H9 (cell line): ENCODE measurements around the gene ADAMTS17. TPM values are rescaled to one million over a fixed set of nuclear protein-coding genes. Genes with fewer than 3 reads are reported as not detected.

ENCODE experiments used
- DNase-seq: peaks from one replicate; pipeline ENCODE4 v3.0.0-alpha.2; 2017
- H2AFZ ChIP-seq: one replicate; pipeline ENCODE4 v1.6.1; 2013; ENCODE audit warnings: mild to moderate bottlenecking, low read length, control low read depth, moderate library complexity
- H2AK5ac ChIP-seq: 2 replicates; pipeline ENCODE4 v1.6.1; 2013; ENCODE audit warnings: low read length, control low read depth, mixed read lengths; ENCODE audit not compliant: insufficient read length
- H2BK120ac ChIP-seq: one replicate; pipeline ENCODE4 v1.6.1; 2013; ENCODE audit warnings: low read depth, mild to moderate bottlenecking, low read length, control low read depth, inconsistent platforms; ENCODE audit not compliant: poor library complexity, severe bottlenecking
- H2BK12ac ChIP-seq: 2 replicates; pipeline ENCODE4 v1.6.1; 2013; ENCODE audit warnings: low read length, control low read depth, mixed read lengths, low read depth; ENCODE audit not compliant: insufficient read length
- H2BK15ac ChIP-seq: 2 replicates; pipeline ENCODE4 v1.6.1; 2013; ENCODE audit warnings: low read depth, low read length, control low read depth
- H2BK20ac ChIP-seq: one replicate; pipeline ENCODE4 v1.6.1; 2013; ENCODE audit warnings: low read depth, mild to moderate bottlenecking, low read length, control low read depth, inconsistent platforms; ENCODE audit not compliant: poor library complexity, severe bottlenecking
- H2BK5ac ChIP-seq: 2 replicates; pipeline ENCODE4 v1.6.1; 2013; ENCODE audit warnings: low read length, control low read depth, mixed read lengths; ENCODE audit not compliant: insufficient read length
- H3K14ac ChIP-seq: 2 replicates; pipeline ENCODE4 v1.6.1; 2013; ENCODE audit warnings: low read length, control low read depth; ENCODE audit not compliant: insufficient read depth
- H3K18ac ChIP-seq: 2 replicates; pipeline ENCODE4 v1.6.1; 2013; ENCODE audit warnings: low read depth, mild to moderate bottlenecking, mixed read lengths, low read length, control low read depth; ENCODE audit not compliant: insufficient read length
- H3K23ac ChIP-seq: 2 replicates; pipeline ENCODE4 v1.6.1; 2013; ENCODE audit warnings: low read length, control low read depth, mixed read lengths, low read depth; ENCODE audit not compliant: insufficient read length
- H3K23me2 ChIP-seq: 2 replicates; pipeline ENCODE4 v1.6.1; 2013; ENCODE audit warnings: low read depth, mild to moderate bottlenecking, mixed read lengths, low read length, control low read depth; ENCODE audit not compliant: insufficient read length, poor library complexity, severe bottlenecking
- H3K27ac ChIP-seq: 2 replicates; pipeline ENCODE4 v1.5.1; 2013; ENCODE audit warnings: low read length, control low read depth, mixed read lengths, low read depth; ENCODE audit not compliant: insufficient read length
- H3K27me3 ChIP-seq: 2 replicates; pipeline ENCODE4 v1.6.1; 2013; ENCODE audit warnings: low read length, control low read depth, inconsistent platforms; ENCODE audit not compliant: insufficient read depth
- H3K4ac ChIP-seq: 2 replicates; pipeline ENCODE4 v1.6.1; 2013; ENCODE audit warnings: low read depth, mild to moderate bottlenecking, control low read depth, inconsistent platforms, low read length, moderate library complexity
- H3K4me1 ChIP-seq: 2 replicates; pipeline ENCODE4 v1.6.1; 2013; ENCODE audit warnings: low read length, control low read depth, inconsistent platforms; ENCODE audit not compliant: insufficient read depth
- H3K4me2 ChIP-seq: 2 replicates; pipeline ENCODE4 v1.6.1; 2013; ENCODE audit warnings: low read length, control low read depth, mixed read lengths; ENCODE audit not compliant: insufficient read length, insufficient read depth
- H3K56ac ChIP-seq: 2 replicates; pipeline ENCODE4 v1.6.1; 2013; ENCODE audit warnings: low read depth, mild to moderate bottlenecking, mixed read lengths, low read length, control low read depth; ENCODE audit not compliant: insufficient read length
- H3K79me1 ChIP-seq: 2 replicates; pipeline ENCODE4 v1.6.1; 2013; ENCODE audit warnings: low read depth, mild to moderate bottlenecking, moderate library complexity, low read length, control low read depth, inconsistent platforms; ENCODE audit not compliant: insufficient read depth, poor library complexity, severe bottlenecking
- H3K79me2 ChIP-seq: 2 replicates; pipeline ENCODE4 v1.6.1; 2013; ENCODE audit warnings: low read length, control low read depth, inconsistent platforms; ENCODE audit not compliant: insufficient read depth
- H3K9ac ChIP-seq: 2 replicates; pipeline ENCODE4 v1.6.1; 2013; ENCODE audit warnings: low read length, control low read depth, mixed read lengths; ENCODE audit not compliant: insufficient read length; ENCODE audit errors: extremely low read depth
- H3K9me3 ChIP-seq: one replicate; pipeline ENCODE4 v1.6.1; 2013; ENCODE audit warnings: low read depth, low read length, inconsistent platforms; ENCODE audit not compliant: control insufficient read depth
- H3T11ph ChIP-seq: one replicate; pipeline ENCODE4 v1.6.1; 2013; ENCODE audit warnings: mild to moderate bottlenecking, low read length, control low read depth, inconsistent platforms
- H4K20me1 ChIP-seq: one replicate; pipeline ENCODE4 v1.6.1; 2013; ENCODE audit not compliant: control insufficient read depth, insufficient read length, insufficient read depth
- H4K5ac ChIP-seq: 2 replicates; pipeline ENCODE4 v1.6.1; 2013; ENCODE audit warnings: low read depth, mild to moderate bottlenecking, mixed read lengths, low read length, control low read depth; ENCODE audit not compliant: insufficient read length
- H4K8ac ChIP-seq: replicated peaks from 2 replicates; pipeline ENCODE4 v1.6.1; 2013; ENCODE audit warnings: low read length, control low read depth, mixed read lengths, low read depth; ENCODE audit not compliant: insufficient read length
- H4K91ac ChIP-seq: 2 replicates; pipeline ENCODE4 v1.6.1; 2013; ENCODE audit warnings: low read depth, mild to moderate bottlenecking, moderate library complexity, mixed read lengths, low read length, control low read depth; ENCODE audit not compliant: insufficient read length
- H3K27ac Mint-ChIP-seq, 3 experiments: 2 replicates in 2 of 3; 3 replicates in 1 of 3; pipeline ENCODE4 v1.8.0; 2020 to 2021; ENCODE audit warnings: mixed read lengths in 3 of 3, mild to moderate bottlenecking in 1 of 3, moderate library complexity in 1 of 3
- H3K27me3 Mint-ChIP-seq: 2 replicates; pipeline ENCODE4 v1.8.0; 2021; ENCODE audit warnings: low read depth, mild to moderate bottlenecking, moderate library complexity, mixed read lengths
- H3K36me3 Mint-ChIP-seq, 3 experiments: 2 replicates in 2 of 3; 3 replicates in 1 of 3; pipeline ENCODE4 v1.8.0; 2020 to 2021; ENCODE audit warnings: low read depth in 3 of 3, mixed read lengths in 3 of 3; ENCODE audit not compliant: insufficient read depth in 1 of 3
- H3K4me1 Mint-ChIP-seq, 2 experiments: 2 replicates each; pipeline ENCODE4 v1.8.0; 2020; ENCODE audit warnings: mixed read lengths in 2 of 2
- H3K4me3 Mint-ChIP-seq, 2 experiments: 2 replicates in 1 of 2; 3 replicates in 1 of 2; pipeline ENCODE4 v1.8.0; 2020 to 2021; ENCODE audit warnings: mild to moderate bottlenecking in 2 of 2, mixed read lengths in 2 of 2, moderate library complexity in 1 of 2
- H3K9me3 Mint-ChIP-seq, 2 experiments: 2 replicates in 1 of 2; 3 replicates in 1 of 2; pipeline ENCODE4 v1.8.0; 2020; ENCODE audit warnings: mild to moderate bottlenecking in 2 of 2, mixed read lengths in 2 of 2, moderate library complexity in 1 of 2
- CTCF ChIP-seq: fragments of 200-600 bp; sonication (generic); conservative IDR thresholded peaks from 3 replicates; pipeline ENCODE4 v1.8.0; 2021; ENCODE audit warnings: antibody characterized with exemption, mild to moderate bottlenecking
- WGBS: extraction: QIAGEN DNeasy Blood & Tissue Kit; methylation state at CpG from one replicate; pipeline ENCODE4 v1.1.7; 2013; ENCODE audit warnings: missing lambda C conversion rate, low lambda C conversion rate, mixed read lengths; ENCODE audit not compliant: insufficient read length; ENCODE audit errors: extremely low coverage; 5-methylcytosine and 5-hydroxymethylcytosine counted together
- total RNA-seq: library from RNA; stranded (reverse); gene quantifications from 2 replicates; pipeline ENCODE4 v1.2.1, GENCODE V29; 2021

ADAMTS17 gene
- total RNA-seq, 1 experiment from 2014 or later: 2.9 TPM

- Histone ChIP-seq H3K9me3 (no peaks in the 10 kb centered on the region), H4K20me1 (no peaks in the 10 kb centered on the region), H4K8ac (no peak overlapping the region), H4K5ac (no peak overlapping the region), H3T11ph (no peak overlapping the region), H4K91ac (no peak overlapping the region), H2BK15ac (no peak overlapping the region), H3K9ac (no peak overlapping the region), H3K27ac (no peak overlapping the region), H3K4me1 (peaks cover 7% of the 10 kb centered on the region; the same call in 1 of the 2 replicates), H3K56ac (no peak overlapping the region), H3K79me2 (no peaks in the 10 kb centered on the region), H2BK20ac (no peak overlapping the region), H2BK120ac (no peak overlapping the region), H3K27me3 (no peaks in the 10 kb centered on the region), H3K79me1 (no peaks in the 10 kb centered on the region), H3K23ac (no peak overlapping the region), H3K4ac (no peak overlapping the region), H2BK5ac (no peak overlapping the region), H2BK12ac (no peak overlapping the region), H3K18ac (no peak overlapping the region), H3K14ac (no peak overlapping the region), H2AFZ (no peak overlapping the region), H2AK5ac (no peak overlapping the region), H3K23me2 (no peaks in the 10 kb centered on the region), H3K4me2 (no peak overlapping the region)
- no peaks in the 10 kb centered on the region for H3K36me3 Mint-ChIP-seq
- no peak for DNase-seq
- H3K4me3 Mint-ChIP-seq: no peak overlapping the region
- no CpG with 5 or more reads among the region's 13 CpGs for WGBS
- H3K27me3 Mint-ChIP-seq: no peaks in the 10 kb centered on the region; the same call in 1 of the 2 replicates
- no peaks in the 10 kb centered on the region for H3K9me3 Mint-ChIP-seq
- peaks cover 11% of the 10 kb centered on the region in 2 experiments for H3K4me1 Mint-ChIP-seq
- H3K27ac Mint-ChIP-seq: no peak overlapping the region
- no peak for TF ChIP-seq CTCF
These were observed 248.3 kb downstream of the ADAMTS17 start for GRCh38 chr15:100093211-100094126.
